KMS-11 (cell line): ENCODE measurements around the gene LAMB1.

Experiments
- H2AFZ ChIP-seq: fragments of 200-600 bp; sonication (generic); 2 replicates; pipeline ENCODE4 v1.6.1; 2016; ENCODE audit warnings: antibody characterized with exemption, mixed run types, low read depth
- H3K27ac ChIP-seq: fragments of 200-600 bp; sonication (generic); 2 replicates; pipeline ENCODE4 v1.6.1; 2016; ENCODE audit warnings: mild to moderate bottlenecking, mixed run types
- H3K27me3 ChIP-seq: fragments of 200-600 bp; sonication (generic); 2 replicates; pipeline ENCODE4 v1.6.1; 2017; ENCODE audit warnings: mild to moderate bottlenecking, low read depth, mixed run types, moderate library complexity; ENCODE audit not compliant: insufficient read depth
- H3K36me3 ChIP-seq: fragments of 200-600 bp; sonication (generic); 2 replicates; pipeline ENCODE4 v1.6.1; 2017; ENCODE audit warnings: mild to moderate bottlenecking, mixed run types; ENCODE audit not compliant: insufficient read depth
- H3K4me1 ChIP-seq: fragments of 200-600 bp; sonication (generic); 2 replicates; pipeline ENCODE4 v1.6.1; 2016; ENCODE audit warnings: mild to moderate bottlenecking, low read depth, mixed run types; ENCODE audit not compliant: poor library complexity, severe bottlenecking
- H3K4me2 ChIP-seq: fragments of 200-600 bp; sonication (generic); 2 replicates; pipeline ENCODE4 v1.7.0; 2016; ENCODE audit warnings: mild to moderate bottlenecking, mixed run types
- H3K4me3 ChIP-seq: fragments of 200-600 bp; sonication (generic); IDR thresholded peaks from 2 replicates; pipeline ENCODE4 v1.6.1; 2017; ENCODE audit warnings: low read depth, low read length, mixed read lengths; ENCODE audit not compliant: insufficient read depth
- H3K79me2 ChIP-seq: fragments of 200-600 bp; sonication (generic); 2 replicates; pipeline ENCODE4 v1.6.1; 2016; ENCODE audit warnings: low read depth, mixed run types; ENCODE audit not compliant: insufficient read depth
- H3K9ac ChIP-seq: fragments of 200-600 bp; sonication (generic); 2 replicates; pipeline ENCODE4 v1.6.1; 2016; ENCODE audit warnings: mild to moderate bottlenecking, mixed run types
- H4K20me1 ChIP-seq: fragments of 200-600 bp; sonication (generic); 2 replicates; pipeline ENCODE4 v1.6.1; 2016; ENCODE audit warnings: mild to moderate bottlenecking, mixed run types; ENCODE audit not compliant: insufficient read depth
- TF ChIP-seq, protein P1 (sequence below): fragments of 200-600 bp; sonication (generic); conservative IDR thresholded peaks from 2 replicates; pipeline ENCODE4 v1.6.1; 2017; ENCODE audit warnings: low read depth, mild to moderate bottlenecking, antibody characterized with exemption, low read length, moderate library complexity, mixed read lengths

The LAMB1 gene

DNA sequence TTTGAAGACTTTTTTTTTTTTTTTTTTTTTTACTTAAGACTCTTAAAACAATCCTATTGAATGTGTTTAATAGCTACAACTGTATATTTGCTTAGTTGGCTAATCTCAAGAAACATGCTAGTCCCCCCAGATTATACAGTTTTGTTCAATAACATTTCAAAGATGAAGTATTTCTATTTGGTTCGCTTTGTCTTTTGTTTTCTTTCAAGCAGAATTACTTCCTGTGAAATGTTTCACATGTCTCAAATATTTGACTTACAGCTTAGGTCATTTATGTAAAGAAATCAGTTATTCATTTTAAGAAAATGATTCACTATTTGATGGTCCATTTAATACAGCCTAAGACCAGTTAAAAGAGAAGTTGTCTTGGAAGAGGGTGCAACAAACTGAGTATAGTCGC lies 12.8 kb upstream of the LAMB1 start:
- H3K4me1 ChIP-seq, result peaks cover 19% of the 10 kb centered on the region
- H3K27me3 ChIP-seq, result no peaks in the 10 kb centered on the region
- H3K79me2 ChIP-seq, result no peaks in the 10 kb centered on the region
- no peak overlapping the region for H3K4me2 ChIP-seq
- TF ChIP-seq, protein P1, sequence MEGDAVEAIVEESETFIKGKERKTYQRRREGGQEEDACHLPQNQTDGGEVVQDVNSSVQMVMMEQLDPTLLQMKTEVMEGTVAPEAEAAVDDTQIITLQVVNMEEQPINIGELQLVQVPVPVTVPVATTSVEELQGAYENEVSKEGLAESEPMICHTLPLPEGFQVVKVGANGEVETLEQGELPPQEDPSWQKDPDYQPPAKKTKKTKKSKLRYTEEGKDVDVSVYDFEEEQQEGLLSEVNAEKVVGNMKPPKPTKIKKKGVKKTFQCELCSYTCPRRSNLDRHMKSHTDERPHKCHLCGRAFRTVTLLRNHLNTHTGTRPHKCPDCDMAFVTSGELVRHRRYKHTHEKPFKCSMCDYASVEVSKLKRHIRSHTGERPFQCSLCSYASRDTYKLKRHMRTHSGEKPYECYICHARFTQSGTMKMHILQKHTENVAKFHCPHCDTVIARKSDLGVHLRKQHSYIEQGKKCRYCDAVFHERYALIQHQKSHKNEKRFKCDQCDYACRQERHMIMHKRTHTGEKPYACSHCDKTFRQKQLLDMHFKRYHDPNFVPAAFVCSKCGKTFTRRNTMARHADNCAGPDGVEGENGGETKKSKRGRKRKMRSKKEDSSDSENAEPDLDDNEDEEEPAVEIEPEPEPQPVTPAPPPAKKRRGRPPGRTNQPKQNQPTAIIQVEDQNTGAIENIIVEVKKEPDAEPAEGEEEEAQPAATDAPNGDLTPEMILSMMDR, result no peak
- no peak overlapping the region for H3K9ac ChIP-seq
- no peak overlapping the region for H3K27ac ChIP-seq
- no peaks in the 10 kb centered on the region for H3K36me3 ChIP-seq
- H4K20me1 ChIP-seq, result no peaks in the 10 kb centered on the region
- H3K4me3 ChIP-seq, result no peak overlapping the region
- H2AFZ ChIP-seq, result no peak overlapping the region

DNA sequence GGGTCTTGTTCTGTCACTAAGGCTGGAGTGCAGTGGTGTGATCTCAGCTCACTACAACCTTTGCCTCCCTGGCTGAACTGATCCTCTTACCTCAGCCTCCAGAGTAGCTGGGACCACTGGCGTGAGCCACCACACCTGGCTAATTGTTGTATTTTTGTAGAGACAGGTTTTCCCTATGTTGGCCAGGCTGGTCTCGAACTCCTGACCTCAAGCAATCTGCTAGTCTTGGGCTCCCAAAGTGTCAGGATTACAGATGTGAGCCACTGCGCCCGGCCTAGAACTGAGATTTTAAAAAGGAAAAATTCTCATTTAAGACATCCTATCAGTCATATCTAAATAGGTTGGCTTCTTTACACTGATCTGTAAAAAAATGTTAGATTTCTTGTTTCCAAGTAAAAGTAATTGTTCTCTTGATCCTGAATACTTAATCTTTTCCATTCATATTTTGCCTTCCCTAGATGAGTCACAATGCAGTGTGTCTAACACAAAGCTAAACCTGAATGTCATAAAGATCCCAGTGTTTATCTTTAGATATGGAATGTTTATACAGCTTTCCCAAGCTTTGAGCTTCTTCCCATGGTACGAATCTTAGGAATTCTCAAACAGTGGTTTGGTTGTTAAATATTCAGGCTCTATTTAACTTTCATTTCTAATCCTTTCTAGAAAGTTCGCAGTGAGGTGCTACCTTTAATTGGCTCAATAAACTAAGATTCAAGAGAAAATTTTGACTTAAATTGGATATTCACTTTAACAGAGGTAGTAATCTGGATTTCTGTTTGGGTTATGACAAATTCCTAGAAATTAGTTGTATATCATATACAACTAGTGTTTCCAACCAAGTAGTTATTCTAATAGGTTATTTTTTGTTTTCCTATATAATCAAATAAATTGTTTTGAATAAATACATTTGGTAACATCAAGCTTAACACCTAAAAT lies 12.1 kb upstream of the LAMB1 start:
- Histone ChIP-seq H3K4me1 (peaks cover 19% of the 10 kb centered on the region), H3K79me2 (no peaks in the 10 kb centered on the region)

DNA sequence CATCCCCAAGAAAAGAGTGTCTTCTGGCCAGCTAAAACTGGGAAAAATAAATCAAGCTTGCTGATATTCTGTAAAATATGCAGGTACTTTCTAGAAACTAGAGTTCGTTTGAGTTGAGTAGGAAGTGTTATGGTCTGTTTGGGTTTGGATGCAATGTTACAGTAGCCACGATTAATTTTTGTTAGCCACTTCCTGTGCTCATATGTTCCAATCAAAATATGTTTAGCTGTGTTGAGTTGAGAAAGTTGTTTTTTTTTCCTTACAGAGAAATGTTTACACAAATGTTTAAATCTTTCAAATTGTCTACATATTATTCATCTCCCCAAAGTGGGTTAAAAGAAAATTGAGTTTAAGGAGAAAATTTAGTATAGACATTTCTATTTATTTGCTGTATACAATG lies 11.3 kb upstream of the LAMB1 start:
- Histone ChIP-seq H4K20me1 (no peaks in the 10 kb centered on the region), H3K9ac (no peak overlapping the region), H3K4me2 (no peak overlapping the region), H3K36me3 (no peaks in the 10 kb centered on the region), H3K27ac (no peak overlapping the region), H2AFZ (no peak overlapping the region), H3K79me2 (no peaks in the 10 kb centered on the region), H3K27me3 (no peaks in the 10 kb centered on the region), H3K4me3 (no peak overlapping the region), H3K4me1 (peaks cover 19% of the 10 kb centered on the region)
- TF ChIP-seq, protein P1, result no peak

More for the DNA sequence above, 12.1 kb upstream of the LAMB1 start:
- Histone ChIP-seq H2AFZ (no peak overlapping the region), H3K4me2 (no peak overlapping the region), H4K20me1 (no peaks in the 10 kb centered on the region), H3K9ac (no peak overlapping the region), H3K4me3 (no peak overlapping the region), H3K27me3 (no peaks in the 10 kb centered on the region), H3K36me3 (no peaks in the 10 kb centered on the region), H3K27ac (no peak overlapping the region)
- TF ChIP-seq, protein P1, result no peak

DNA sequence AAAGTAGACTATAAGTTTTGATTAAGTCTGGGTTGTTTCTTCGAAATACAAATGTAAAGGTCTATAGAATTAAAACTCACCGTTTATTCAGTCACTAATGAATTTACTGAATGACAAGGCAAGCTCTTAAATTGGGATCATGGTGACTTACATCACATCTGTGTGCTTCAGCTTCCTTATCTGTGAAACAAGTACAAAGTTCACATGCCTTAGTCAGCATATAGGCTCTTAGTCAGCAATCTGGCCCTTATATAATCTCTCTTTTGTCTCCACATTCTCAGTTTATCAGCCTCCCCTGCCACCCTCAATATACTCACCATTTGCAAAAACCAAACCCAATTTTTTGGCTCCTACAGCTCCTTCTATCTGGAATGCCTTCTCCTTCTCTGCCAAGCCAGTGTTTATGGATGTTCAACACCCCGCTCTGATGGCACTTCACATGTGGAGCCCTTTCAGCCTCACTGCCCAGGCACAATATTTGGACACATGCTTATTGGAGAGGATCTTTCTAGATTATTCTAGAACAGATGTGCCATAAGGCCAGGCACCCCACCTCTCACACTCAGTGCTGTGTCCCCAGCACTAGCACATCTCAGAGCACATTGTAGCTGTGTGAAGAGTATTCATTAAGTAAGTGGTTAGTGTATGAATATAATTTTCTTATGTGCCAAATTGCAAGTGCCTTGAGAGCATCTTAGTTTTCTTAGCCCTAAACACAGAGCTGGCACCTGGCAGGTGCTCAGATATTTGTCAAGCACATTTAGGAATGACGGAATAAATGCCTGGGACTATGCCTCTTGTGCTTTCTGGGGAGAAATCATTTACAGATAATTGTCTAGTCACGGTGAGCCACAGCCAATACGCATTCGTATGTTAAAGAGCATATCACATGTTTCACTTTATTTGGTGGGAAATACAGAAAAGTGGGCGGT lies 9.8 kb upstream of the LAMB1 start:
- H3K4me2 ChIP-seq, result no peak overlapping the region
- no peak overlapping the region; the same call in 1 of the 2 replicates for H2AFZ ChIP-seq
- no peak overlapping the region for H3K4me3 ChIP-seq

More for the DNA sequence above, 9.8 kb upstream of the LAMB1 start:
- Histone ChIP-seq H3K9ac (no peak overlapping the region), H4K20me1 (no peaks in the 10 kb centered on the region), H3K27me3 (no peaks in the 10 kb centered on the region), H3K4me1 (peaks cover 19% of the 10 kb centered on the region), H3K36me3 (no peaks in the 10 kb centered on the region), H3K27ac (no peak overlapping the region), H3K79me2 (no peaks in the 10 kb centered on the region)
- TF ChIP-seq, protein P1, result no peak
